A549 treated with AZD2906 at 1 μM for 4 hours (cell line): ENCODE data around the gene BTBD7. TPM values are rescaled to one million over a fixed set of nuclear protein-coding genes. Genes with fewer than 3 reads are reported as not detected.

Experiments
- total RNA-seq: library from RNA; stranded (reverse); fragments of 200-300 nt; extraction: Qiagen RNA extraction; gene quantifications from 5 replicates; pipeline ENCODE4 v1.2.3, GENCODE V29; 2022

Gene BTBD7
- total RNA-seq, result 10.5 to 12.1 TPM (median 10.8 TPM) in 5 replicates

GRCh38 chr14:93332853-93333630 lies at the start of gene BTBD7:
Gene BTBD7 (minus strand): TSS chr14:93333036. CDS start chr14:93296051, 36,985 bp downstream.

GRCh38 chr14:93346926-93347721 lies 14.3 kb upstream of the BTBD7 start, which contains the start of gene COX8C:
Gene COX8C (plus strand): TSS chr14:93347182. CDS start chr14:93347269, 87 bp downstream.

GRCh38 chr14:93206793-93207467 lies 125.9 kb downstream of the BTBD7 start, which contains the start of the genes GON7 and UBR7:
Gene GON7 (minus strand): TSS chr14:93207065. CDS start chr14:93207037, 28 bp downstream.
Gene UBR7 (plus strand): TSS chr14:93207256. CDS start chr14:93207292, 36 bp downstream.

Other genes with a start within 250 kb of the BTBD7 start
- gene ITPK1, start 217.1 kb downstream of the BTBD7 start, total RNA-seq, result 50.1 to 63.0 TPM (median 61.0 TPM) in 5 replicates
- 11.3 to 14.0 TPM (median 13.5 TPM) in 5 replicates for gene MOAP1, start 148.1 kb downstream of the BTBD7 start, total RNA-seq
- 32.4 to 35.7 TPM (median 34.9 TPM) in 5 replicates for gene LYSET, start 147.7 kb downstream of the BTBD7 start, total RNA-seq
- 13.7 to 16.2 TPM (median 15.3 TPM) in 5 replicates for gene GON7, start 126.0 kb downstream of the BTBD7 start, total RNA-seq
- 22.8 to 35.0 TPM (median 24.2 TPM) in 5 replicates for gene UBR7, start 125.8 kb downstream of the BTBD7 start, total RNA-seq
- gene COX8C, start 14.1 kb upstream of the BTBD7 start, total RNA-seq, result not detected in 5 replicates
- 0.01 to 0.02 TPM (median 0.02 TPM) in 5 replicates for gene UNC79, start 97.9 kb upstream of the BTBD7 start, total RNA-seq